IgD-negative memory B cell (primary cell): Measurements from ENCODE around the gene RNASE13. TPM values are rescaled to one million over a fixed set of nuclear protein-coding genes. Genes with fewer than 3 reads are reported as not detected.
A peak's percentile ranks its signal among the peaks of the same experiment; 100 is the strongest.

Experiments used
- H3K27ac Mint-ChIP-seq, 3 donors: one replicate each; pipeline ENCODE4 v1.8.0; 2020 to 2022; ENCODE audit warnings: mild to moderate bottlenecking in 3 of 3, mixed read lengths in 3 of 3, moderate library complexity in 1 of 3
- H3K27me3 Mint-ChIP-seq: one replicate; pipeline ENCODE4 v1.8.0; 2021; ENCODE audit warnings: mixed read lengths
- H3K36me3 Mint-ChIP-seq: one replicate; pipeline ENCODE4 v1.8.0; 2020; ENCODE audit warnings: mild to moderate bottlenecking, mixed read lengths
- H3K4me1 Mint-ChIP-seq, 3 donors: one replicate each; pipeline ENCODE4 v1.8.0; 2020 to 2022; ENCODE audit warnings: mixed read lengths in 3 of 3, mild to moderate bottlenecking in 1 of 3
- H3K4me3 Mint-ChIP-seq, 4 donors: one replicate each; pipeline ENCODE4 v1.8.0; 2020 to 2022; ENCODE audit warnings: mild to moderate bottlenecking in 4 of 4, mixed read lengths in 4 of 4, moderate library complexity in 3 of 4
- H3K9me3 Mint-ChIP-seq, 3 donors: one replicate each; pipeline ENCODE4 v1.8.0; 2020 to 2021; ENCODE audit warnings: mixed read lengths in 3 of 3, mild to moderate bottlenecking in 1 of 3
- polyA plus RNA-seq: library from polyadenylated mRNA; unstranded; fragments of 300-500 nt; fragmentation: Illumina TruSeq; gene quantifications from one replicate; pipeline ENCODE4 v1.2.3, GENCODE V29; 2021

Gene RNASE13
- polyA plus RNA-seq, 1 donor from 2014 or later, result not detected

GRCh38 chr14:21039585-21040369, 5.2 kb upstream of the RNASE13 start:
- Mint-ChIP-seq H3K27me3 (peaks cover 11% of the 10 kb centered on the region), H3K4me1 (peaks cover 0 to 2% (median 0%) of the 10 kb centered on the region in 3 donors), H3K36me3 (peaks cover 3% of the 10 kb centered on the region), H3K27ac (no peak overlapping the region), H3K4me3 (no peak overlapping the region), H3K9me3 (no peaks in the 10 kb centered on the region)

- H3K27me3 Mint-ChIP-seq, result peaks cover 6% of the 10 kb centered on the region
- no peak overlapping the region for H3K27ac Mint-ChIP-seq
- H3K4me3 Mint-ChIP-seq, result no peak overlapping the region
- H3K36me3 Mint-ChIP-seq, result peaks cover 3% of the 10 kb centered on the region
- no peaks in the 10 kb centered on the region for H3K9me3 Mint-ChIP-seq
- H3K4me1 Mint-ChIP-seq, result peaks cover 0 to 2% (median 0%) of the 10 kb centered on the region in 3 donors
Measured at GRCh38 chr14:21038441-21039422, 4.1 kb upstream of the RNASE13 start.

GRCh38 chr14:21037156-21037555, 2.5 kb upstream of the RNASE13 start:
- no peaks in the 10 kb centered on the region for H3K9me3 Mint-ChIP-seq
- H3K4me1 Mint-ChIP-seq, result peaks cover 0 to 2% (median 0%) of the 10 kb centered on the region in 3 donors
- H3K27me3 Mint-ChIP-seq, result peaks cover 10% of the 10 kb centered on the region
- no peaks in the 10 kb centered on the region for H3K36me3 Mint-ChIP-seq
- H3K4me3 Mint-ChIP-seq, result no peak overlapping the region
- H3K27ac Mint-ChIP-seq, result no peak overlapping the region

GRCh38 chr14:21036751-21037150, 2.1 kb upstream of the RNASE13 start:
- H3K4me1 Mint-ChIP-seq, result peaks cover 0 to 2% (median 0%) of the 10 kb centered on the region in 3 donors
- no peak overlapping the region for H3K27ac Mint-ChIP-seq
- H3K4me3 Mint-ChIP-seq, result no peak overlapping the region
- no peaks in the 10 kb centered on the region for H3K9me3 Mint-ChIP-seq
- H3K36me3 Mint-ChIP-seq, result no peaks in the 10 kb centered on the region
- H3K27me3 Mint-ChIP-seq, result peaks cover 10% of the 10 kb centered on the region

GRCh38 chr14:21033133-21033698, 1.4 kb downstream of the RNASE13 start:
- H3K27ac Mint-ChIP-seq, result no peak overlapping the region
- peaks cover 0 to 2% (median 0%) of the 10 kb centered on the region in 3 donors for H3K4me1 Mint-ChIP-seq
- no peak overlapping the region for H3K4me3 Mint-ChIP-seq
- no peaks in the 10 kb centered on the region for H3K9me3 Mint-ChIP-seq
- H3K27me3 Mint-ChIP-seq, result peaks cover 8% of the 10 kb centered on the region
- no peaks in the 10 kb centered on the region for H3K36me3 Mint-ChIP-seq

- no peaks in the 10 kb centered on the region for H3K9me3 Mint-ChIP-seq
- no peaks in the 10 kb centered on the region for H3K36me3 Mint-ChIP-seq
- H3K4me3 Mint-ChIP-seq, result no peak overlapping the region
- H3K4me1 Mint-ChIP-seq, result no peaks in the 10 kb centered on the region
- peaks cover 8% of the 10 kb centered on the region for H3K27me3 Mint-ChIP-seq
- no peak overlapping the region for H3K27ac Mint-ChIP-seq
Measured at GRCh38 chr14:21032326-21033132, 2.1 kb downstream of the RNASE13 start.

- Mint-ChIP-seq H3K4me1 (peaks cover 0 to 1% (median 0%) of the 10 kb centered on the region in 3 donors), H3K36me3 (no peaks in the 10 kb centered on the region)
Measured at GRCh38 chr14:21030531-21030930, 4.1 kb downstream of the RNASE13 start.

GRCh38 chr14:21029917-21030316, 4.7 kb downstream of the RNASE13 start, which contains the start of gene TPPP2:
TSS of gene TPPP2 (plus strand) at chr14:21030217. CDS start at chr14:21030582, 365 bp downstream.
- H3K27ac Mint-ChIP-seq, result no peak within 1 kb of the TSS
- H3K4me1 Mint-ChIP-seq, result peaks cover 0 to 1% (median 0%) of the 10 kb centered on the region in 3 donors
- no peak within 1 kb of the TSS for H3K4me3 Mint-ChIP-seq
- H3K27me3 Mint-ChIP-seq, result peaks cover 9% of the 10 kb centered on the region
- no peaks in the 10 kb centered on the region for H3K36me3 Mint-ChIP-seq
- no peaks in the 10 kb centered on the region for H3K9me3 Mint-ChIP-seq

More at GRCh38 chr14:21030531-21030930, 4.1 kb downstream of the RNASE13 start:
- no peaks in the 10 kb centered on the region for H3K9me3 Mint-ChIP-seq
- no peak overlapping the region for H3K4me3 Mint-ChIP-seq
- peaks cover 8% of the 10 kb centered on the region for H3K27me3 Mint-ChIP-seq
- H3K27ac Mint-ChIP-seq, result no peak overlapping the region

- Mint-ChIP-seq H3K27ac (peak overlapping the region in 1 of 3 donors; percentile 15), H3K27me3 (peaks cover 14% of the 10 kb centered on the region), H3K4me3 (peak overlapping the region in 2 of 4 donors; percentile 69 to 74), H3K36me3 (peaks cover 3% of the 10 kb centered on the region), H3K4me1 (peaks cover 0 to 8% (median 8%) of the 10 kb centered on the region in 3 donors), H3K9me3 (no peaks in the 10 kb centered on the region)
Measured at GRCh38 chr14:21026988-21027315, 7.7 kb downstream of the RNASE13 start.

- peak overlapping the region in 1 of 3 donors; percentile 15 for H3K27ac Mint-ChIP-seq
- peaks cover 5% of the 10 kb centered on the region for H3K36me3 Mint-ChIP-seq
- H3K9me3 Mint-ChIP-seq, result no peaks in the 10 kb centered on the region
- H3K27me3 Mint-ChIP-seq, result peaks cover 15% of the 10 kb centered on the region
- peaks cover 0 to 9% (median 8%) of the 10 kb centered on the region in 3 donors for H3K4me1 Mint-ChIP-seq
- peak overlapping the region; percentile 69 to 91 (median 74) for H3K4me3 Mint-ChIP-seq
Measured at GRCh38 chr14:21026274-21026987, 8.2 kb downstream of the RNASE13 start.

- Mint-ChIP-seq H3K4me1 (peaks cover 0 to 9% (median 8%) of the 10 kb centered on the region in 3 donors), H3K4me3 (peak overlapping the region; percentile 74 to 94 (median 92)), H3K9me3 (no peaks in the 10 kb centered on the region), H3K36me3 (peaks cover 8% of the 10 kb centered on the region), H3K27ac (no peak overlapping the region), H3K27me3 (peaks cover 19% of the 10 kb centered on the region)
Measured at GRCh38 chr14:21025371-21026273, 9.0 kb downstream of the RNASE13 start.

- Mint-ChIP-seq H3K27ac (peak within 1 kb of the TSS in 2 of 3 donors; percentile 36 to 39), H3K36me3 (peaks cover 9% of the 10 kb centered on the region), H3K4me3 (peak within 1 kb of the TSS; percentile 89 to 94 (median 92)), H3K27me3 (peaks cover 22% of the 10 kb centered on the region), H3K4me1 (peaks cover 0 to 9% (median 8%) of the 10 kb centered on the region in 3 donors), H3K9me3 (no peaks in the 10 kb centered on the region)
Measured at GRCh38 chr14:21024585-21025370, 9.8 kb downstream of the RNASE13 start, which contains the start of gene NDRG2. TSS of gene NDRG2 (minus strand) at chr14:21025061. CDS start at chr14:21023315, 1,746 bp downstream.
